Transverse colon (tissue), 4 donors: Measurements from ENCODE around the gene RNF212.

ENCODE experiments used
- EP300 ChIP-seq: sonication (generic); formaldehyde crosslinking; IDR thresholded peaks from one replicate; pipeline ENCODE4 v1.6.1; 2017; ENCODE audit warnings: antibody characterized with exemption, low read depth
- POLR2A ChIP-seq: fragments of 450-650 bp; IDR thresholded peaks from one replicate; pipeline ENCODE4 v1.6.1; 2016; ENCODE audit warnings: antibody characterized with exemption, mild to moderate bottlenecking, moderate library complexity
- POLR2AphosphoS5 ChIP-seq, 3 donors: sonication (generic); formaldehyde crosslinking; IDR thresholded peaks; one replicate each; pipeline ENCODE4 v1.6.1; 2016; ENCODE audit warnings: antibody characterized with exemption in 3 of 3
- TF ChIP-seq, protein P1 (sequence below), 5 experiments: fragments of 200-600 bp in 3 of 5; fragments of 450-650 bp in 2 of 5; sonication (generic) in 3 of 5; IDR thresholded peaks; 1 replicate in 2 of 5; 2 replicates in 3 of 5; pipeline ENCODE4 v1.5.1; 2016 to 2017; ENCODE audit warnings: antibody characterized with exemption in 5 of 5, inconsistent platforms in 3 of 5, mild to moderate bottlenecking in 2 of 5, moderate library complexity in 1 of 5

DNA sequence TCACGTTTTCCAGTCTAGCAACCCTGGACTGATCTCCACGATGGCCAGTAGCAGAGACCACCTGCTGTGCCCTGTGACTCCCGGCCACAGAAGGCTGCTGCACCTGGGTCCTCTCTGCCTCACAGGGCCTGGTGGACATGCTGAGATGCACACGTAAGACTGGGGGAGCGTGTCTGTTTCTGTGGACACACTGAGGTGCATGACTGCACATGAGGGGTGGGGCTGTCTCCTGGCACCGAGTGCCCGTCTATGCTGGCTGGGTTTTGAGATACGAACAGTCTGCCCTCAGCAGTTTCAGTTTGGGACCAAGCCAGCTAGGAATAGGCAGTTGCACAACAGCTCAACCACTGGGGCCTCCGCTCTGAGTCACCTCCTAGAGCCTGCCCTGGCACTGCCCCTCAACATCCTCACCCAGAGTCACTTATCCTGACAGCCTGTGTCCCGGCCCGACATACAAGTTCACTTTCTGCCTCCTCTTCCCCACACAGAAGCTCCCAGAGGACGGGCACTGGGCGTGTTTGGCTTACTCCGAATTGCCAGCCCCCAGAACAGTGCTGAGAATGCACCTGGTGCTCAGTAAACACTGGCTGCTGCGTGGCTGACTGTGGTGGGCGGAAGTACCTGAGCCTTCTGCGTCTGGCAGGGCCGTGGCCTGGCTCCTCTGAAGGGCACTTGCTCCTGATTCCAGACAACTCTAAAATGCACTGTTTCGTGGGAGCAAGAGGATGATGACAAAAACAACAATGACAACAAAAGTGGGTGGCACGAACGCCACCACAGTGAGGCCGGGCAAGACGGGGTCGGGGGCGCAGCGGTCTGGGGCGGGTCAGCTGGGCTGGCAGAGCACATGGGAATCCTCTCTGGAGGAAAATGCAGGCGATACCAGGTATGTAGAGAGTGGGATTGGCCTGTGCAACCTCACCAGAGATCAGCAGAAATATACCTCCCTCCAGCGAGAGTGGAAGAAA, 30.9 kb downstream of the RNF212 start:
- TF ChIP-seq POLR2AphosphoS5 (IDR thresholded peaks at IDR 0.05) (no peak), POLR2A (no peak), EP300 (no peak)
- TF ChIP-seq, protein P1, sequence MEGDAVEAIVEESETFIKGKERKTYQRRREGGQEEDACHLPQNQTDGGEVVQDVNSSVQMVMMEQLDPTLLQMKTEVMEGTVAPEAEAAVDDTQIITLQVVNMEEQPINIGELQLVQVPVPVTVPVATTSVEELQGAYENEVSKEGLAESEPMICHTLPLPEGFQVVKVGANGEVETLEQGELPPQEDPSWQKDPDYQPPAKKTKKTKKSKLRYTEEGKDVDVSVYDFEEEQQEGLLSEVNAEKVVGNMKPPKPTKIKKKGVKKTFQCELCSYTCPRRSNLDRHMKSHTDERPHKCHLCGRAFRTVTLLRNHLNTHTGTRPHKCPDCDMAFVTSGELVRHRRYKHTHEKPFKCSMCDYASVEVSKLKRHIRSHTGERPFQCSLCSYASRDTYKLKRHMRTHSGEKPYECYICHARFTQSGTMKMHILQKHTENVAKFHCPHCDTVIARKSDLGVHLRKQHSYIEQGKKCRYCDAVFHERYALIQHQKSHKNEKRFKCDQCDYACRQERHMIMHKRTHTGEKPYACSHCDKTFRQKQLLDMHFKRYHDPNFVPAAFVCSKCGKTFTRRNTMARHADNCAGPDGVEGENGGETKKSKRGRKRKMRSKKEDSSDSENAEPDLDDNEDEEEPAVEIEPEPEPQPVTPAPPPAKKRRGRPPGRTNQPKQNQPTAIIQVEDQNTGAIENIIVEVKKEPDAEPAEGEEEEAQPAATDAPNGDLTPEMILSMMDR (IDR thresholded peaks at IDR 0.05), result no peak
